Measurements from ENCODE around the gene SPI1.

SPI1 gene

GRCh38 chr11:47375546-47376085 lies 2.7 kb downstream of the SPI1 start:
- Histone ChIP-seq H3K27ac (no peak overlapping the region), H3K4me3 (no peak overlapping the region), H3K36me3 (ENCODE audit: insufficient read depth, low read length) (no peaks in the 10 kb centered on the region), H3K9me3 (ENCODE audit: low read depth, low read length) (no peaks in the 10 kb centered on the region), H3K9ac (ENCODE audit: insufficient read length) (no peak overlapping the region)
- TF ChIP-seq FOXP2 (optimal IDR thresholded peaks at IDR 0.05; ENCODE audit: control extremely low read depth, extremely low read length, insufficient read depth) (no peak), POLR2AphosphoS5 (IDR thresholded peaks at IDR 0.05; ENCODE audit: borderline replicate concordance, low read depth, low read length) (no peak), EZH2 (IDR thresholded peaks at IDR 0.05) (no peak)
- no peak for DNase-seq (ENCODE audit: low read depth, low spot score)

- TF ChIP-seq FOXP2 (optimal IDR thresholded peaks at IDR 0.05; ENCODE audit: control extremely low read depth, extremely low read length, insufficient read depth) (no peak), EZH2 (IDR thresholded peaks at IDR 0.05) (no peak), POLR2AphosphoS5 (IDR thresholded peaks at IDR 0.05; ENCODE audit: borderline replicate concordance, low read depth, low read length) (no peak)
- H3K36me3 ChIP-seq (ENCODE audit: insufficient read depth, low read length), result no peaks in the 10 kb centered on the region
- no peak for DNase-seq (ENCODE audit: low read depth, low spot score)
- H3K9me3 ChIP-seq (ENCODE audit: low read depth, low read length), result no peaks in the 10 kb centered on the region
- H3K4me3 ChIP-seq, result no peak overlapping the region
- H3K9ac ChIP-seq (ENCODE audit: insufficient read length), result no peak overlapping the region
- H3K27ac ChIP-seq, result no peak overlapping the region
These were observed 3.3 kb downstream of the SPI1 start for GRCh38 chr11:47375020-47375419.

GRCh38 chr11:47374720-47375019 lies 3.7 kb downstream of the SPI1 start:
- H3K9ac ChIP-seq (ENCODE audit: insufficient read length), result no peak overlapping the region
- H3K36me3 ChIP-seq (ENCODE audit: insufficient read depth, low read length), result no peaks in the 10 kb centered on the region
- no peak overlapping the region for H3K27ac ChIP-seq
- H3K9me3 ChIP-seq (ENCODE audit: low read depth, low read length), result no peaks in the 10 kb centered on the region
- DNase-seq (ENCODE audit: low read depth, low spot score), result no peak
- no peak overlapping the region for H3K4me3 ChIP-seq
- no peak for TF ChIP-seq POLR2AphosphoS5 (IDR thresholded peaks at IDR 0.05; ENCODE audit: borderline replicate concordance, low read depth, low read length)
- TF ChIP-seq FOXP2 (optimal IDR thresholded peaks at IDR 0.05; ENCODE audit: control extremely low read depth, extremely low read length, insufficient read depth), result no peak
- no peak for TF ChIP-seq EZH2 (IDR thresholded peaks at IDR 0.05)

- TF ChIP-seq POLR2AphosphoS5 (IDR thresholded peaks at IDR 0.05; ENCODE audit: borderline replicate concordance, low read depth, low read length) (no peak), FOXP2 (optimal IDR thresholded peaks at IDR 0.05; ENCODE audit: control extremely low read depth, extremely low read length, insufficient read depth) (no peak), EZH2 (IDR thresholded peaks at IDR 0.05) (no peak)
- no peak overlapping the region for H3K4me3 ChIP-seq
- no peaks in the 10 kb centered on the region for H3K9me3 ChIP-seq (ENCODE audit: low read depth, low read length)
- DNase-seq (ENCODE audit: low read depth, low spot score), result peak; percentile 5
- no peaks in the 10 kb centered on the region for H3K36me3 ChIP-seq (ENCODE audit: insufficient read depth, low read length)
- no peak overlapping the region for H3K9ac ChIP-seq (ENCODE audit: insufficient read length)
- no peak overlapping the region for H3K27ac ChIP-seq
These were observed 4.2 kb downstream of the SPI1 start for GRCh38 chr11:47373876-47374719.

GRCh38 chr11:47372422-47372821 lies 5.9 kb downstream of the SPI1 start:
- H3K36me3 ChIP-seq (ENCODE audit: insufficient read depth, low read length), result no peaks in the 10 kb centered on the region
- H3K9ac ChIP-seq (ENCODE audit: insufficient read length), result no peak overlapping the region
- H3K27ac ChIP-seq, result no peak overlapping the region
- no peaks in the 10 kb centered on the region for H3K9me3 ChIP-seq (ENCODE audit: low read depth, low read length)
- TF ChIP-seq EZH2 (IDR thresholded peaks at IDR 0.05) (no peak), FOXP2 (optimal IDR thresholded peaks at IDR 0.05; ENCODE audit: control extremely low read depth, extremely low read length, insufficient read depth) (no peak), POLR2AphosphoS5 (IDR thresholded peaks at IDR 0.05; ENCODE audit: borderline replicate concordance, low read depth, low read length) (no peak)
- no peak overlapping the region for H3K4me3 ChIP-seq
- DNase-seq (ENCODE audit: low read depth, low spot score), result no peak

- Histone ChIP-seq H3K4me3 (no peak overlapping the region), H3K9ac (ENCODE audit: insufficient read length) (peak overlapping the region; percentile 45), H3K36me3 (ENCODE audit: insufficient read depth, low read length) (no peaks in the 10 kb centered on the region), H3K9me3 (ENCODE audit: low read depth, low read length) (no peaks in the 10 kb centered on the region), H3K27ac (no peak overlapping the region)
- DNase-seq (ENCODE audit: low read depth, low spot score), result no peak
- no peak for TF ChIP-seq POLR2AphosphoS5 (IDR thresholded peaks at IDR 0.05; ENCODE audit: borderline replicate concordance, low read depth, low read length)
- TF ChIP-seq FOXP2 (optimal IDR thresholded peaks at IDR 0.05; ENCODE audit: control extremely low read depth, extremely low read length, insufficient read depth), result no peak
- no peak for TF ChIP-seq EZH2 (IDR thresholded peaks at IDR 0.05)
These were observed 8.7 kb downstream of the SPI1 start for GRCh38 chr11:47369676-47370075.

- TF ChIP-seq POLR2AphosphoS5 (IDR thresholded peaks at IDR 0.05; ENCODE audit: borderline replicate concordance, low read depth, low read length) (no peak), EZH2 (IDR thresholded peaks at IDR 0.05) (no peak), FOXP2 (optimal IDR thresholded peaks at IDR 0.05; ENCODE audit: control extremely low read depth, extremely low read length, insufficient read depth) (no peak)
- H3K27ac ChIP-seq, result no peak overlapping the region
- no peaks in the 10 kb centered on the region for H3K36me3 ChIP-seq (ENCODE audit: insufficient read depth, low read length)
- H3K4me3 ChIP-seq, result no peak overlapping the region
- no peak for DNase-seq (ENCODE audit: low read depth, low spot score)
- H3K9me3 ChIP-seq (ENCODE audit: low read depth, low read length), result no peaks in the 10 kb centered on the region
- H3K9ac ChIP-seq (ENCODE audit: insufficient read length), result no peak overlapping the region
These were observed 12.3 kb downstream of the SPI1 start for GRCh38 chr11:47366020-47366490.

- TF ChIP-seq EZH2 (IDR thresholded peaks at IDR 0.05) (no peak), POLR2AphosphoS5 (IDR thresholded peaks at IDR 0.05; ENCODE audit: borderline replicate concordance, low read depth, low read length) (no peak), FOXP2 (optimal IDR thresholded peaks at IDR 0.05; ENCODE audit: control extremely low read depth, extremely low read length, insufficient read depth) (no peak)
- no peak overlapping the region for H3K4me3 ChIP-seq
- DNase-seq (ENCODE audit: low read depth, low spot score), result no peak
- no peaks in the 10 kb centered on the region for H3K36me3 ChIP-seq (ENCODE audit: insufficient read depth, low read length)
- no peaks in the 10 kb centered on the region for H3K9me3 ChIP-seq (ENCODE audit: low read depth, low read length)
- H3K9ac ChIP-seq (ENCODE audit: insufficient read length), result no peak overlapping the region
- H3K27ac ChIP-seq, result no peak overlapping the region
These were observed 16.9 kb downstream of the SPI1 start for GRCh38 chr11:47361419-47361818.

Data from SK-N-MC (cell line).